H9 (cell line): ENCODE results near the gene TMED3. TPM values are rescaled to one million over a fixed set of nuclear protein-coding genes. Genes with fewer than 3 reads are reported as not detected.

Experiments
- DNase-seq: peaks from one replicate; pipeline ENCODE4 v3.0.0-alpha.2; 2017
- H2AFZ ChIP-seq: one replicate; pipeline ENCODE4 v1.6.1; 2013; ENCODE audit warnings: mild to moderate bottlenecking, low read length, control low read depth, moderate library complexity
- H2AK5ac ChIP-seq: 2 replicates; pipeline ENCODE4 v1.6.1; 2013; ENCODE audit warnings: low read length, control low read depth, mixed read lengths; ENCODE audit not compliant: insufficient read length
- H2BK120ac ChIP-seq: one replicate; pipeline ENCODE4 v1.6.1; 2013; ENCODE audit warnings: low read depth, mild to moderate bottlenecking, low read length, control low read depth, inconsistent platforms; ENCODE audit not compliant: poor library complexity, severe bottlenecking
- H2BK12ac ChIP-seq: 2 replicates; pipeline ENCODE4 v1.6.1; 2013; ENCODE audit warnings: low read length, control low read depth, mixed read lengths, low read depth; ENCODE audit not compliant: insufficient read length
- H2BK15ac ChIP-seq: 2 replicates; pipeline ENCODE4 v1.6.1; 2013; ENCODE audit warnings: low read depth, low read length, control low read depth
- H2BK20ac ChIP-seq: one replicate; pipeline ENCODE4 v1.6.1; 2013; ENCODE audit warnings: low read depth, mild to moderate bottlenecking, low read length, control low read depth, inconsistent platforms; ENCODE audit not compliant: poor library complexity, severe bottlenecking
- H2BK5ac ChIP-seq: 2 replicates; pipeline ENCODE4 v1.6.1; 2013; ENCODE audit warnings: low read length, control low read depth, mixed read lengths; ENCODE audit not compliant: insufficient read length
- H3K14ac ChIP-seq: 2 replicates; pipeline ENCODE4 v1.6.1; 2013; ENCODE audit warnings: low read length, control low read depth; ENCODE audit not compliant: insufficient read depth
- H3K18ac ChIP-seq: 2 replicates; pipeline ENCODE4 v1.6.1; 2013; ENCODE audit warnings: low read depth, mild to moderate bottlenecking, mixed read lengths, low read length, control low read depth; ENCODE audit not compliant: insufficient read length
- H3K23ac ChIP-seq: 2 replicates; pipeline ENCODE4 v1.6.1; 2013; ENCODE audit warnings: low read length, control low read depth, mixed read lengths, low read depth; ENCODE audit not compliant: insufficient read length
- H3K23me2 ChIP-seq: 2 replicates; pipeline ENCODE4 v1.6.1; 2013; ENCODE audit warnings: low read depth, mild to moderate bottlenecking, mixed read lengths, low read length, control low read depth; ENCODE audit not compliant: insufficient read length, poor library complexity, severe bottlenecking
- H3K27ac ChIP-seq: 2 replicates; pipeline ENCODE4 v1.5.1; 2013; ENCODE audit warnings: low read length, control low read depth, mixed read lengths, low read depth; ENCODE audit not compliant: insufficient read length
- H3K27me3 ChIP-seq: 2 replicates; pipeline ENCODE4 v1.6.1; 2013; ENCODE audit warnings: low read length, control low read depth, inconsistent platforms; ENCODE audit not compliant: insufficient read depth
- H3K4ac ChIP-seq: 2 replicates; pipeline ENCODE4 v1.6.1; 2013; ENCODE audit warnings: low read depth, mild to moderate bottlenecking, control low read depth, inconsistent platforms, low read length, moderate library complexity
- H3K4me1 ChIP-seq: 2 replicates; pipeline ENCODE4 v1.6.1; 2013; ENCODE audit warnings: low read length, control low read depth, inconsistent platforms; ENCODE audit not compliant: insufficient read depth
- H3K4me2 ChIP-seq: 2 replicates; pipeline ENCODE4 v1.6.1; 2013; ENCODE audit warnings: low read length, control low read depth, mixed read lengths; ENCODE audit not compliant: insufficient read length, insufficient read depth
- H3K56ac ChIP-seq: 2 replicates; pipeline ENCODE4 v1.6.1; 2013; ENCODE audit warnings: low read depth, mild to moderate bottlenecking, mixed read lengths, low read length, control low read depth; ENCODE audit not compliant: insufficient read length
- H3K79me1 ChIP-seq: 2 replicates; pipeline ENCODE4 v1.6.1; 2013; ENCODE audit warnings: low read depth, mild to moderate bottlenecking, moderate library complexity, low read length, control low read depth, inconsistent platforms; ENCODE audit not compliant: insufficient read depth, poor library complexity, severe bottlenecking
- H3K79me2 ChIP-seq: 2 replicates; pipeline ENCODE4 v1.6.1; 2013; ENCODE audit warnings: low read length, control low read depth, inconsistent platforms; ENCODE audit not compliant: insufficient read depth
- H3K9ac ChIP-seq: 2 replicates; pipeline ENCODE4 v1.6.1; 2013; ENCODE audit warnings: low read length, control low read depth, mixed read lengths; ENCODE audit not compliant: insufficient read length; ENCODE audit errors: extremely low read depth
- H3K9me3 ChIP-seq: one replicate; pipeline ENCODE4 v1.6.1; 2013; ENCODE audit warnings: low read depth, low read length, inconsistent platforms; ENCODE audit not compliant: control insufficient read depth
- H3T11ph ChIP-seq: one replicate; pipeline ENCODE4 v1.6.1; 2013; ENCODE audit warnings: mild to moderate bottlenecking, low read length, control low read depth, inconsistent platforms
- H4K20me1 ChIP-seq: one replicate; pipeline ENCODE4 v1.6.1; 2013; ENCODE audit not compliant: control insufficient read depth, insufficient read length, insufficient read depth
- H4K5ac ChIP-seq: 2 replicates; pipeline ENCODE4 v1.6.1; 2013; ENCODE audit warnings: low read depth, mild to moderate bottlenecking, mixed read lengths, low read length, control low read depth; ENCODE audit not compliant: insufficient read length
- H4K8ac ChIP-seq: replicated peaks from 2 replicates; pipeline ENCODE4 v1.6.1; 2013; ENCODE audit warnings: low read length, control low read depth, mixed read lengths, low read depth; ENCODE audit not compliant: insufficient read length
- H4K91ac ChIP-seq: 2 replicates; pipeline ENCODE4 v1.6.1; 2013; ENCODE audit warnings: low read depth, mild to moderate bottlenecking, moderate library complexity, mixed read lengths, low read length, control low read depth; ENCODE audit not compliant: insufficient read length
- H3K27ac Mint-ChIP-seq, 3 experiments: 2 replicates in 2 of 3; 3 replicates in 1 of 3; pipeline ENCODE4 v1.8.0; 2020 to 2021; ENCODE audit warnings: mixed read lengths in 3 of 3, mild to moderate bottlenecking in 1 of 3, moderate library complexity in 1 of 3
- H3K27me3 Mint-ChIP-seq: 2 replicates; pipeline ENCODE4 v1.8.0; 2021; ENCODE audit warnings: low read depth, mild to moderate bottlenecking, moderate library complexity, mixed read lengths
- H3K36me3 Mint-ChIP-seq, 3 experiments: 2 replicates in 2 of 3; 3 replicates in 1 of 3; pipeline ENCODE4 v1.8.0; 2020 to 2021; ENCODE audit warnings: low read depth in 3 of 3, mixed read lengths in 3 of 3; ENCODE audit not compliant: insufficient read depth in 1 of 3
- H3K4me1 Mint-ChIP-seq, 2 experiments: 2 replicates each; pipeline ENCODE4 v1.8.0; 2020; ENCODE audit warnings: mixed read lengths in 2 of 2
- H3K4me3 Mint-ChIP-seq, 2 experiments: 2 replicates in 1 of 2; 3 replicates in 1 of 2; pipeline ENCODE4 v1.8.0; 2020 to 2021; ENCODE audit warnings: mild to moderate bottlenecking in 2 of 2, mixed read lengths in 2 of 2, moderate library complexity in 1 of 2
- H3K9me3 Mint-ChIP-seq, 2 experiments: 2 replicates in 1 of 2; 3 replicates in 1 of 2; pipeline ENCODE4 v1.8.0; 2020; ENCODE audit warnings: mild to moderate bottlenecking in 2 of 2, mixed read lengths in 2 of 2, moderate library complexity in 1 of 2
- CTCF ChIP-seq: fragments of 200-600 bp; sonication (generic); conservative IDR thresholded peaks from 3 replicates; pipeline ENCODE4 v1.8.0; 2021; ENCODE audit warnings: antibody characterized with exemption, mild to moderate bottlenecking
- WGBS: extraction: QIAGEN DNeasy Blood & Tissue Kit; methylation state at CpG from one replicate; pipeline ENCODE4 v1.1.7; 2013; ENCODE audit warnings: missing lambda C conversion rate, low lambda C conversion rate, mixed read lengths; ENCODE audit not compliant: insufficient read length; ENCODE audit errors: extremely low coverage; 5-methylcytosine and 5-hydroxymethylcytosine counted together
- total RNA-seq: library from RNA; stranded (reverse); gene quantifications from 2 replicates; pipeline ENCODE4 v1.2.1, GENCODE V29; 2021

Gene TMED3
- total RNA-seq, 1 experiment from 2014 or later = 46.4 TPM

GRCh38 chr15:79308874-79309273 lies 2.0 kb upstream of the TMED3 start:
- H3K4me1 Mint-ChIP-seq = peaks cover 17 to 19% of the 10 kb centered on the region in 2 experiments
- H3K27me3 Mint-ChIP-seq = peaks cover 57% of the 10 kb centered on the region
- Histone ChIP-seq H3K4me2 (no peak overlapping the region), H3K23me2 (peaks cover 12% of the 10 kb centered on the region), H2BK15ac (no peak overlapping the region), H2AFZ (no peak overlapping the region), H3K79me2 (no peaks in the 10 kb centered on the region), H3K27me3 (no peaks in the 10 kb centered on the region; the same call in 1 of the 2 replicates), H3K9ac (no peak overlapping the region), H3K23ac (no peak overlapping the region), H4K5ac (no peak overlapping the region), H3K79me1 (no peaks in the 10 kb centered on the region), H2BK5ac (no peak overlapping the region), H3K14ac (no peak overlapping the region), H3K27ac (no peak overlapping the region), H3K4ac (no peak overlapping the region), H3K9me3 (no peaks in the 10 kb centered on the region), H2AK5ac (no peak overlapping the region), H3K4me1 (peaks cover 3% of the 10 kb centered on the region; the same call in 1 of the 2 replicates), H2BK20ac (no peak overlapping the region), H2BK120ac (no peak overlapping the region), H2BK12ac (no peak overlapping the region), H3K56ac (no peak overlapping the region), H3K18ac (no peak overlapping the region), H4K8ac (no peak overlapping the region), H4K91ac (no peak overlapping the region), H3T11ph (no peak overlapping the region), H4K20me1 (no peaks in the 10 kb centered on the region)
- DNase-seq = no peak
- no peak for TF ChIP-seq CTCF
- no CpG with 5 or more reads among the region's 2 CpGs for WGBS
- H3K9me3 Mint-ChIP-seq = peaks cover 0 to 4% of the 10 kb centered on the region in 2 experiments; a peak in 2 of 5 replicates
- no peak overlapping the region for H3K4me3 Mint-ChIP-seq
- H3K36me3 Mint-ChIP-seq = peaks cover 4 to 13% (median 10%) of the 10 kb centered on the region in 3 experiments; a peak in 6 of 7 replicates
- no peak overlapping the region for H3K27ac Mint-ChIP-seq
